Keratinocyte (primary cell): ENCODE data around the gene DNAJC17.

ENCODE experiments used
- CTCF ChIP-seq, 3 experiments: IDR thresholded peaks in 1 of 3; conservative IDR thresholded peaks in 1 of 3; optimal IDR thresholded peaks in 1 of 3; 2 replicates in 2 of 3; 3 replicates in 1 of 3; pipeline versions ENCODE3 to v1.5.1; 2011; ENCODE audit warnings: low read length in 3 of 3, mild to moderate bottlenecking in 3 of 3, moderate library complexity in 2 of 3, control low read depth in 1 of 3, inconsistent platforms in 1 of 3; ENCODE audit not compliant: insufficient read depth in 2 of 3; ENCODE audit errors: extremely low read depth in 1 of 3
- EZH2 ChIP-seq: IDR thresholded peaks from one replicate; pipeline ENCODE4 v1.6.1; 2012; ENCODE audit warnings: inconsistent platforms, mild to moderate bottlenecking, low read length, moderate library complexity

DNA sequence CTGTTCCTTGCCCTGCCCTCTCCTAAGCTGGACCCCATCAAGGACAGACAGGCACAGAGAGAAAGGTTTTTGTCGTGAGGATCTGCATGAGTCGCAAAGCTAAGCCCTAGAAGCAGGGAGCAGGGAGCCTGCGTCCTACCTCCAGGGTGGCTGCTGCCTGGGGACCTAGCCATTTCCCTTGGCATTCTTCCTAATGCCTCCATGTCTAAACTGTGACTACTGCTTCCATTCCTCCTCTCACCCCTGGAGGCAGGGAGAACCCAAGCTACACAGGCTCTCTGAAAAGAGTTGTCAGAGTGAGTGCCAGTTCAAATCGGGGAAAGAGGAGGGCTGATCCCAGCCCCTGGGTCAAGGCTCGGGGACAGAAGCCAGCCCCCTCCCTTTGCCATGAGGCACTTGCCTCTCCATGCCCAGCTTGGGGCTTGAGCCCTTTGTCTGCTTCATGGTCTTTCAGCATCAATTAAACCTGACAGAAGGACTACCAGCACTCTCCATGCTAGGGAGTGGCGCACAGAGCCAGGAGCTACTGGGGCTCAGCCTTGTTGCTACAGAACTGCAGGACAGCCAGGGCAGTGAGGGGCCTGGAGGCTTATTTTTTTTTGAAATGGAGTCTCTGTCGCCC is 41.0 kb downstream of the DNAJC17 start:
- TF ChIP-seq CTCF (optimal IDR thresholded peaks at IDR 0.05 in 1 of 3, IDR thresholded peaks at IDR 0.05 in 1 of 3, conservative IDR thresholded peaks at IDR 0.05 in 1 of 3; ENCODE audit: extremely low read depth in 1 of 3, insufficient read depth in 2 of 3, low read length in 3 of 3) (no peak), EZH2 (no peak)
